Measurements from ENCODE around the gene ITGA5. TPM values are rescaled to one million over a fixed set of nuclear protein-coding genes. Genes with fewer than 3 reads are reported as not detected.

ITGA5 gene
- total RNA-seq = 567 and 846 TPM in 2 replicates

DNA sequence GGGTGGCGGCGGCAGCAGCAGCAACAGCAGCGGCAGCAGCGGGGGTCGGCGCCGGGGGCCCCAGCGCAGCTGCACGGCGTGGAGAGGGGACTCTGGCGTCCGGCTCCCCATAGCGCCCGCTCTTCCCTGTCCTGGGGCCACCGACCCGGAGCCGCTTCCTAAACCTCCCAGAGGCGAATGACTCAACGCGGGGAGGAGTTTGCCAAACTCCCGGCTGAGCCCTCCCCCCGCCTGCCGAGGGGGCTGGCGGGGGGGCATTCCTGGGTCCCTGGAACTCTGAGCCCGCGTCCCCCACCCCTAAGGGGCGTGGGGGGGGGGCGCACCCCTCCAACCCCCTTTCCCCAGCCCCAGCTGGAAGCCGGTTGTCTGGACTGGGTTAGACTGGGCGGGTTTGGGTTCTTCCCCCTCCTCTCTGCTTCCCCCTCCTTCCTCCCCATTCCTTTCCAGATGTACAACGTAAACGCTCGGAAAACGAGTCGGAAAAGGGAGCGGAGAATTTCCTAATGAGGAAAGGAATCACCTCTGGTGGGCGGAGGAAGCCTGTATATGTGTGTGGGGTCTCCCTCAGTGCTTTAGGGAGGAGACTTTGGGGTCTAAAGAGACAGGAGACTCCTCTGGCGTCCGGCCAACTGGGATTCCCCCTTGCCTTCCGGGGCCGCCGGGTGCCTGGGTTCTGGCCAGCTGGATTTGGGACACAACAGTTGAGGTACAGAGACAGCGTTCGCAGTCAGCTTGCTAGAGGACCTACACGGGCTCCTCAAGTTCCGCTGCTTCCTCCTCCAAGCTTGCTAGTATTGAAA, at the start of gene ITGA5:
Gene ITGA5, minus strand, starts transcription at position 179 of the 800 bp plus-strand sequence. Its CDS starts 68 bp downstream, at position 111.
- peak; percentile 75 for DNase-seq

DNA sequence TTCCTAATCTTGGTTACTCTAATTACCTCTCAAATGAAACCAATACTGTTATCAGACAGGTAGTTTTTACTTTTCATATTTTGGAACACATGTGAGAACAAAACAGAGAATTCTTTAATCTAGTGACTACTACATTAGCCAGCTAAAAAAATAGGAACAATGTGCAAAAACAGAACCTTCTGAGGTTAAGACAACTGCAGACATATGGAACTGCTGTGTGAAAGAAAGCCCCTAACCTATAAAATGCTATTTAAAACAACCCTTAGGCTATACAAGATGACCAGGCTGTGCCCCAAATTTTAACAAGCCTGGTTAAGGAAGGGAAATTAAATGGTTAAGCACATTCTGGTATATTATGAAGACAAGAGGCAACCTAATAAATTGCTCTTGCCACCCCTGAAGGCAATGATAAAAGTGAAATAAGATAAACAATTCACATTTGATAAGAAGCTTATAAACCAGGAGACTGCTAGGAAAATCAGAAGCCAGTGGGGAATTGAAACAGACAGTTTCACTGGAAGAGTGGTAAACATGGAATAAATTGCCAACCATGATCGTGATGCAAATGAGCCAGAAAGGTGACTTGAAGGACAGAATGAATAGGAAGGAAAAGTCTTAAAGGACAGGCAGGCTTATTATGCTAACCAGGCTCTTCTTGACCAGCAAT, 46.9 kb upstream of the ITGA5 start:
- no peak for DNase-seq

DNA sequence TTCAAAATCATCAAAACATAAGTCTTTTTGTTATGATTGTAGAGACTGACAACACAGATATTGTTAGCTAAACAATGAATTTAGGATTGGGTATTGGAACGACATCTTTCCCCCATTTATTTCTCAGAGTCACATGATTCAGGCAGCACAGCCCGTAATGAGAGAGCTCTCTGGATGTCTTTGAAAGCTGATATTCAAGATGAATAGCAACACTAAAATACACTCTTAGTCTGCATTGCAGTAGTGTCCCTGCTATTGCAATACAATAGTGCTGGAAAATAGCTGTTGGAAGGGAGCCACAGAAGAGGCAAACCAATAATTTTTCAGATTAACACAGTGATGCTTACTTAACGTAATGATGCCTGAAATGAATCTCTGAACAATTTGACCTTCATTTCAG, 44.4 kb upstream of the ITGA5 start:
- no peak for DNase-seq

DNA sequence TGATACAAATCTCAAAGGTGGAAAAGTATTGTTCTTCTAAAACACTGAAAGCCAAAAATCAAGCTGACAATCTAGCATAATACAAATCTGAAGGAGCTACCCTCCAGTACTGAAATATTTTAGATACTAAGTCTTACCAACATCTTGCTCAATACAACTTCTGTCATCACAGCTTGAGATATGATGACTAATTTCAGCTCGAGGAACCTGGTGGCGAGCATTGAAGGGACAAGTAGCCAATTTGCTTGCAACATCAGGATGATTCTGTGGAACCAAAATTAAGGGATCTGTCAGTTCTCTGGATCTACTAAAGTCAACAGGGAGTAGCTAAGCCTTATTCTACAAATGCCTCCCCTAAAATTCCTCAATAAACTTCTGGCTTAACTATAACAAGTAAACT, 44.0 kb upstream of the ITGA5 start:
- DNase-seq = no peak

DNA sequence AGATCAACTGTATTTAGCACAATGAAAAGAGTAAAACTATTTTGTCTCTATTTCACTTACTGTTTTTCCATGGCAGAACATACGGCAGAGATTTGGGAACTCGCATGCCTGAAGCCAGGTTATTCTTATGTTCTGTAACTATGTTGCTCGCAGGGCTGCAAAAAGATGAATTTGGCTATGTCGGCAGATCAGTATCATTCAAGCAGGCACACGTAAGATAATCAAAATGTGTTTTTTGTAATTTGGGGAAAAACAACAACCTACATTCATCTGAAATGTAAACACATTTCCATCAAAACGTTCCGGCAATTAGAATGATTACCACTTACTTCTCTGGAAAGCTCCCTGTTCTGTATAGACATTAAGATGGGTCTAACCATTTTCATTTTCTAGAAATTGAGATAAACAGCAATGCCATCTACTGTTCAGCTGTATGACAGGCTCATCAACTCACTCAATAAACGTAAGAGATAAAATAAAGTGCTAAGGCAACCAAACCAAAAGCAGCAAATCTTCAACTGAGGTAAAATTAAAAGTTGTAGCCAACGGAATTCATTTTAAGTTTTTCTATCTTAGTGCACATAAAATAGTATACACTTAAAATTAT, 41.4 kb upstream of the ITGA5 start:
- DNase-seq = no peak

DNA sequence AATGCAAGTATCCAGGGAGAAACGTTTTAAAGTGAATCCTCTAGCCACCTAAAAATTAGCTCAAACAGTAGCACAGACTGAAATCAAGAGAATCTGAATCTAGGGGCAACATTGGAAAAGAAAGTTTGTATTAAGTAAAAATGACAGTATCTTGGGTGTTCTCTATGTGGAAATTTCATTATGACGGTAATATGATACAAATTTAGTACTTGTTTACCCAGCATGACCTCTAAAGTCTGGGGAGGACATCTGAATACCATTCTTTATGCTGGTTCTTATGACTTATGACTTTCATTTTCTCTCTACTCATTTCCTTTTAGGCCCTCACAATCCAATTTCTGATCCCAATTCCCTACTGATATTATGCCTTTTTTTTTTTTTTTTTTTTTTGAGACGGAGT, 40.3 kb upstream of the ITGA5 start:
- no peak for DNase-seq

DNA sequence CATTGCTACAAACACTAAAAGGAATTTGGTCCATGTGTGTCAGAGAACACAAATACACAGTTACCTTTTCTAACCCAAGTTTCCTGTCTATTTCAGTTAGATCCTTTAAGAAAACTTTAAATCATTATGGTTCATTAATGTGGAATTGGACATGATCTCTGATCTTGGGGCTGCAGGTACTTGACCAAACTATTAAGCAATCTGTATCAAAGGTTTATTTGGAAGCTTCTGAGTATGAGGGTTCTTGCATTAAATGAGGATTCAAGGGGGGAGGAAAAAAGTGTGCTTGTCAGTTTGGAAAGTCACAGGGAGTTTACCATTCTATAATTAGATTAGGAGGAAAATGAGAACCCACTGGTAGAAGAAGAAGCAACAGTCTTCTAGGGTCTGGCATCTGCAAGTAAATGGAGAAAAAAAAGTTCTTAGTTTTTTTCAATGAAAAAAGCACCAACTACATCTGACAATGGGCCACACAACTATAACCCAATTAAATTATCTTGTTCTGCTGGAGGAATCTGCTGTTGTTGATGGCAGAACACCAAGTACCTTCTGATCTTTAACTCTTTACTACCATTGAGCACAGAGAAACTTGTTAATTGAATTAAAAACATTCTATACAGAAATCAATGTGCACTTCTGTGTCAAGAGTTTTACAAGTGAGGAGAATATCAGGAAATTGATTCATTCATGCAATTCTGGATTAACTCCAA, 36.8 kb upstream of the ITGA5 start:
- DNase-seq = no peak

DNA sequence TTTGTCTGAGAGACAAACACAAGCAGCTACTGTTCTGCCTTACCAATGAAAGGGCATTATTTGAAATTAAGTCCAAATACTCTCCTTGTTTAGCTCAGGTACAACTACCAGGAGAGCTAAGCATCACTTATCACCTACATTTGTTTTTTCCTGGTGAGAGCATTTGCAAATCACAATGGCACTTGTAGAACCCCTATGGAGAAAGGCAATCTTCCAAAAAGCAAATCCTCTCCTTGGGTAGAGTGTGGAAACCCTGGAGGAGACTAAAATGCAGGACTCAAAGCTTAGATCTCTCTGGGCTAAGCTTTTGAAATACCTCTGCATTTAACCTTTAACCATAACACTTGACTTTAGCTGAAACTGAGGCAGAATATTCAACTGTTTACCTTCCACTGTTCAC, 33.6 kb upstream of the ITGA5 start:
- no peak for DNase-seq

DNA sequence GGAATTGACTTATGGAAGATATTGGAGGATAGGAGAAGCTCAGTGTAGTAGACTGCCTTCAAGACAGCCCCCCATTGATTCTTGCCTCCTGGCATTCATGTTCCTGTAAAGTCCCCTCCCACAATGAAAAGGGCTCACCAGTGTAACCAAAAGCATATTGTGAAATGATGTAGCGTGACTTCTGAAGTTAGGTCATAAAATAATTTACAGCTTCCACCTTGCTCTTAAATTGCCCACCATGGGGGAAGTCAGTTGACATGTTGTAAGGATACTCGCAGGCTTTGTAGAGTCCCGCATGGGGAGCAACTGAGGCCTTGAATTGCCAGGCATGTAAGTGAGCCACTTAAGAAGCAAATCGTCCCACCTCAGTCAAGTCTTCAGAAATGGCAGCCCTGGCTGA, 29.3 kb upstream of the ITGA5 start:
- DNase-seq = no peak

DNA sequence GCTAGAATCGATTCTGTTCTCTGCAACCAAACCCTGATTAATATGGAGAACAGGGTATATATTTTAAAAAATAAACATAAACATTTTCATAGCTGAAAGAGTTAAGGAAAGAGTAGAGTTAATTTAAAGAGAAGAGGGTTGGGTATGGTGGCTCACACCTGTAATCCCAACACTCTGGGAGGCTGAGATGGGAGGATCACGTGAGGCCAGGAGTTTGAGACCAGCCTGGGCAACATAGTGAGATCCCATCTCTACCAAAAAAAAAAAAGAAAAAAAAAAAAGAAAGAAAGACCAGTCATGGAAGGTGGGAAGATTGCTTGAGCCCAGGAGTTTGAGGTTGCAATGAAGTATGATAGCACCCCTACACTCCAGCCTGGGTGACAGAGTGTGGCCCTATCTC, 28.9 kb upstream of the ITGA5 start:
- DNase-seq = no peak

DNA sequence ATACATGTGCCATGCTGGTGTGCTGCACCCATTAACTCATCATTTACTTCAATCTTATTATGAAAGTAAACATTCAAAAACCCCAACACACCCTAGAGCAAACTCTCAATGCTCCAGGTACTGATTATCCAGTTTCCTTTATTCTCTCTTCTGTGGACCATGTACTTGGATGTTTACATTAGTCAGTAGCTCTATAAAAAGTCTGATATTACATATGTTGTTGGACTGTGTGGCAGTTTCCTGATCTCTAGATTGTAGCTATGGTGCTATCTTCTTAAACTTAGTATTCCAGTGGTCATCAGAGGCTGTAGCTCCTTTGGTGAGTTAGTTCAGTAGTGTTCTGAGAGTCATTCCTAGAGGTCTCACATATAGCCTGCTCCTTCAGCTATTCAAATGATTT, 25.1 kb upstream of the ITGA5 start:
- no peak for DNase-seq

DNA sequence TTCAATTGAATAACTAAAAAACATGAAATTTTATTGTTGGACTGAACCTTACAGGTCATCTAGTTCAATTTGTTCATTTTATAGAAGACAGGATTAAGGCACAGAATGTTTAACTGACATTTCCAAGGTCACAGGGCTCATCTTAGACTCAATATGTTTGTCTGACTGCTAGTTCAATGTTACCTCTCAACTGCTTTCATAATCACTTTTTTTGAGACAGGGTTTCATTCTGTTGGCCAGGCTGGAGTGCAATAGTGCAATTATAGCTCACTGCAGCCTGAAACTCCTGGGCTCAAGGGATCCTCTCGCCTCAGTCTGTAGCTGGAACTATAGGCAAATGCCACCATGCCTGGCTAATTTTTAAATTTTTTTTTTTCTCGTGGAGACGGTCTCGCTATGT, 24.4 kb upstream of the ITGA5 start:
- no peak for DNase-seq

DNA sequence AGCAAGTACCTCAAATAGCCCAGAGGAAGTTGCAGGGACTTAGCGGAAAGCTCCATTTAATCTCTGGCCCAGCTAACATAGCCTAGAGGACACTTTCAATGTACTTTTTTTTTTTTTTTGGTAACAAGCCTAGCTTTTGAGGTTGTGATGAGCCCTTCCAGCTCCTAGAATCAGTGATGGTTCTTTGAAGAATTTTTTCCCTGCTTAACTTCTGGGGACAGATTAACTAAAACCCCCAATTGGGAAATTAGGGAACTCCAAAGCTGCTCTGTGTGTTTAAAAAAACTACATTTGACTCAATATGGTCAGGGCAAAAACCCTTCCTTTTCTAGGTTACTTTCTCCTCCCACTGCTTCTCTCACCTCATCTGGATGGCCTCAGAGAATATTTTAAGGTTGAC, 23.9 kb upstream of the ITGA5 start:
- no peak for DNase-seq

DNA sequence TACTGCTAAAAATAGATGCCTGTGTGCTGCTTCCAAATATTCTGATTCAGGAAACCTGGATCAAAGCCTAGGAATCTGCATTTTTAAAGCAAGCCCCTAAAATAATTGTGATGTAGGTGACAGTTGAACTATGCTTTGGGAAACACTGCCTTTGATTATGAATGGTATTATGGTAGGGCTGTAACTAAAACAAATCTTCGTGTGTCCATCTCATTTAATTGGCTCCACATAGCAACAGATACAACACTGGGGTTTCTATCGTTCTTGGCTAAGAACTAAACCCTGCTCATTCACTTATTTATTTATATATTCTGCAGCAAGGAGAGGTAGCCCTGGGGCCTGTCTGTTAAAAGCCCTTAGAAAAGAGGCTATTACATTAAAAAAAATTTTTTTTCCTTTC, 23.0 kb upstream of the ITGA5 start:
- no peak for DNase-seq

DNA sequence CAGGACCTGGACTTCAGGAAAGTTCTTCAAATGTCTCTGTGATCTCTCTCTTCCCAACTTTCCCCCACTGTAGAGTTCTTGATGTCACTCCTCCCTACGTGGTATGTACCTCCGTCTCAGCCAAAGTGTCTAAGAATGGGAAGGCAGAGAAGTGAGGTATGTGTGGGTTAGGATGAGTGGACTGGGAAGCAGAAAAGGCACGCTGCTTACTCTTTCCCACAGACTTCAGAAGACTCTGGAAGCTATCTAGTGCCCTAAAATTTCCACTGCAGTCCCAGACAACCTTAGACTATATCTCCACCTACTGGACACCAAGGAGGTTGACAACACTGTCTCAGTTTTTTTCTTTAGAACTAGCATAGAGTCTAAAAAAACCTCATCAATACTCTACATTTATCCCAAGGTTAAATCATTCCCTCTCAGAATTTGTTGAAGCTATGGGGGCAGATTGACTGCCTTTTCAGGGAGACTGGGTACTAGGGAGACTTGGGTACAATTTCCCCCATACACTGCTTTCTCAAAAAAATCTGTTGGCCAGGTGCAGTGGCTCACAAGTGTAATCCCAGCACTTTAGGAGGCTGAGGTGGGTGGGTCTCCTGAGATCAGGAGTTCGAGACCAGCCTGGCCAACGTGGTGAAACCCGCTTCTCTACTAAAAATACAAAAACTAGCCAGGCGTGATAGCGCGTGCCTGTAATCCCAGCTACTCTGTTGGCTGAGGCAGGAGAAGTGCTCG, 20.6 kb upstream of the ITGA5 start:
- peak; percentile 84 for DNase-seq

DNA sequence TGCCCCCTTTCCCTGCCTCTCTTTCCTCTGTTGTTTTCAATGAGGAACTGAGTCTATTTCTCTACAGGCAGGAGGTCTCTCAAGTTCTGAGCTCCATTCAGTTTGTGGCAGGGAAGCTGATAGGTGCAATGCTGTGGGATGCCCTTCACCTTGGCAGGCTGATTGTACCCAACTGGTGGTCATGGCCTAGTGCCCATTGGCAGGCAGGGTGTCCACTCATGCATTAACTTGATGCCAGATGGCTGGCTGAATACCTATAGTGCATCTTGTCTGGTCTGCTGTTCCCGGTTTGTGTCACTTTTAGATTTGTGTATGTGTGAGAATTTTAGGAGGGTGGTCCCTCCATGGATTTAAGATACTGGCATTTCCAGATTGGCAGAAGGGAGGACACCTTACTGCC, 20.0 kb upstream of the ITGA5 start:
- DNase-seq = no peak

DNA sequence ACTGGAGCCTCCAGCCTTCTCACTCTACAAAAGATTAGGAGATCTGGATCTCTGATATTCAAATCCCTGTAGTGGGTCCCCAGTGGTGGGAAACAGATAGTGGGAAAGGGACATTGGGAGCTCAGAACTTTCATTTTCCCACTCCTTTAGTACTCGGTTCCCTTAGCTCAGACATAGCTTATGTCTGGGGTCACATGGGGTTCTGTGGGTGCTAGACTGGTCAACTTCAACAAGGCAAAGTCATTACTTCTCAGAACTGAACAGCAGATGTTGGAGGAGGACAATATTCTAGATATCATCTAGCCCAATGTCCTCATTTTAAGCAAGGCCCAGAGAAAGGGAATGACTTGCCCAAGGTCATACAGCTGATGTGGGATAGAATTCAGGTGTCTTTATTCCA, 19.5 kb upstream of the ITGA5 start:
- no peak for DNase-seq

DNA sequence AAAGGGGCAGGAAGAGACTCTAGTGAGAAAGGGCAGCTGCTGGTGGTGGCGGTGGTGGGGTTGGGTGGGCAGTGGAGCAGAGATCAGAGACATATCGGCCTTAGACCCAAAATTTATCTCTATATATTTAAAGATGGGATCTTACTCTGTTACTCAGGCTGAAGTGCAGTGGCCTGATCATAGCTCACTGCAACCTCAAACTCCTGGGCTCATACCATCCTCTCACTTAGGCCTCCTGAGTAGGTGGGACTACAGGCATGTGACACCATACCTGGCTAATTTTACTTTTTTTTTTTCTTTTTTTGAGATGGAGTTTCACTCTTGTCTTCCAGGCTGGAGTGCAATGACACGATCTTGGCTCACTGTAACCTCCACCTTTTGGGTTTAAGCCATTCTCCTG, 18.6 kb upstream of the ITGA5 start:
- no peak for DNase-seq

DNA sequence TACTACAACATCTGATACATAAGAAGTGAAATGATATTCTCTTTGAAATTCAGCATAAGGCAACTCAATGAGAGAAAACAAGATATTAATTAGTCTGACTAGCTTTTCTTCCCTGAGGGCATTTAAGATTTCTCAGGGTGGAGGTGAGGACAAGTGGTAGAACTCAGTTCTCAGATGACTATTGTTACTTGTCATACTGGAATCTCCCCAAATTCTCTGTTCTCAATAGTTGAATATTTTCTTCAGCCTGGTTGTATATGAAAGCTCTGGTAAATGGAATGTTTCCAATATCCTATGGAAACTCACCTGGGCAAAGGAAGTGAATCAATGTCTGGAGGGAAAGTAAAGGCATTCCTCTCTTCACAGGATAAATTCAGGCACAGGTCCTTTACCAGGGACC, 18.2 kb upstream of the ITGA5 start:
- DNase-seq = no peak

DNA sequence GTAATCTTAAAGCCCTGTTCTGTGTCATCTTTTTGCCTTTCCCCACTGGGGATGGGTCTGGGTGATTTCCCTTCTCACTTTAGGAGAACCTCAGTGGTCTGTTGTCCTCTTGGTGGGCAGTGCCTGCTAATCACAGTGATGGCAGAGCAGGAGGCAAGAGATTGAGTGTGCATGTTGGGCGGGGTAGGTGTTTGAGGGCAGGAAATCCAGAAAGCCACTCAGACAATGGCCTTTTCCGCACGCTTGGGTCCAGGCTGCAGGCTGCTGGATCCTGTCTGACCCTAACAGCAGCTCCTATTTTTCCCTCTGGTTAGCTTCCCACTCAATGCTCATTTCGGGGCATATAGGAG, 13.7 kb upstream of the ITGA5 start:
- peak; percentile 89 for DNase-seq

DNA sequence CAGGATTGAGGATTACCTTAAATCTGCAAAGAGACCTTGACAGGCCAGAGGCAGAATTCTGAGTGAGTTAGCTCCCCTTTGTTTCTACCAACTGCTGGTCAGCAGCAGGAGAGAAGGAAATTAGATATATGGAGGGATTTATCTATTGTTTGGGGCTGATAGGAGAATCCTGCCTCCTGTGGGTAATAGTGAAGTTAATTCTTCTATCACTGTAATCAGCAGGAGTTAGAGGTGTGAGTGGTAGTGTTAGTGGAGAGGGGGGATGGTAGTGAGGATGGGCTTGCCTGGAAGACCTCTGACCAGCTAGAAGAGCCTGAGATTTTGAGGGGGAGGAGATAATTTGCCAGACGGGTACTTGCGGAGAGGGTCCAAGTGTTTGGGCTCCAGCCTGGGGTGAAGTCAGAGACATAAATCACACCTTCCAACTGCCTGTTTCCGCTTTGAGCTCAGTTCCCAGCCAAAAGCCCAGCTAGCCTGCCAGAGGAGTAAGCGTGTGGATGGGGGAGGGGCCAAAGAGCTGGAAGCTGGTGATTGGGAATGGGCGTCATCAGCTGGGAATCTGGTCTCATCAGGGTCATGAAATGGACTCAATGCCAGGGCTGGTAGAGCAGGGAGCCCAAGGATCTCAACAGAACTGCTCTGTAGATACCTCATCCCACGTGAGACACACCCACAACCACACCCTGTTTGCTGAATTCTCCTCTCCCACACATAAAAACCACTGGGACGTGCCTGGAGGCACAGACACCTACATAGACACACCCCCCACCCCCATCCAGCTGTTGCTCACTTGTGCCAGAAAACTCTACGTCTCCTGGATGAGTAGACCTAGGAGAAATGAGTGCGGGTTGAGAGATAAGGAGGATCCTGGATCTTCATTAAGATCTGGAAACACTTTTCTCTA, 13.1 kb upstream of the ITGA5 start:
- DNase-seq = peak; percentile 98

Data from dermis blood vessel endothelial cell (primary cell).